HG03066 (cell line): Measurements from ENCODE around the gene FBXO38.
A peak's percentile ranks its signal among the peaks of the same experiment; 100 is the strongest.

Source experiments
- ATAC-seq: cut with Tn5 transposase; IDR thresholded peaks from one replicate; pipeline ENCODE4 v1.9.1; 2021; ENCODE audit warnings: low read depth; ENCODE audit not compliant: unreplicated experiment

The FBXO38 gene

DNA sequence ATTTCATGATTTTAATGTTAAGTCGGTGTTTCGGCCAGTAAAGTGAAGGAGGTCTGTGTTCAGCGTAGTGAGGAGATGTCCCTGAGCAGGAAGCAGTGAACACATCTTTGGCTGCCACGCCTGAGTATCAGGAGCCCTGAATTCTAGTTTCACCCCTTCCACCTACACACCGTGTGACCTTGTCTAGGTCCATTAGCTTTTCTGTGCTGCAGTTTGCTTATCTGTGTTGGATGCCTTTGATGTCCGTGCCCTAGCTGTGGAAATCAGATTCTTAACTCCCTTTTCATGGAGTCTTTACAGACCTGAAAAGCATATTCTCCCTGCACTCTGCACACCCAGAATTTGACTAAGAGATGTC, 601 bp downstream of the FBXO38 start:
- peak; percentile 27 for ATAC-seq

DNA sequence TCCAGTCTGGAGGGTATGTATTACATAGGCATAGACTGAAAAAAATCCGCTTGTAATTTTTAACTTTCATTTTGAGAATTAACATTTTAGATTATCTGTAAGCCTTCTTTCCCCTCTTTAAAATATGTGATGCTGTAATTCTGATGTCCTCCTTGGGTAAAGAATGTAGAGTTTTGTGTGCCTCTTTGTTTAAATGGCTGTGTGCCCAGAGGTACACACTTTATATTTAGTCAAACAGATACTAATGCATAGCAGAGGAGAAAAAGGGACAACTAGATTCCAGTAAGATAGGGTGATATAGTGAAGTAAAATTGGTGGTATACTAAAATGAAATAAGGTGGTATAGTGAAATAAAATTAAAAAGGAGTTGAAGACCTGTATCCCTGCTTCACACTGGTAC, 1.3 kb downstream of the FBXO38 start:
- no peak for ATAC-seq

DNA sequence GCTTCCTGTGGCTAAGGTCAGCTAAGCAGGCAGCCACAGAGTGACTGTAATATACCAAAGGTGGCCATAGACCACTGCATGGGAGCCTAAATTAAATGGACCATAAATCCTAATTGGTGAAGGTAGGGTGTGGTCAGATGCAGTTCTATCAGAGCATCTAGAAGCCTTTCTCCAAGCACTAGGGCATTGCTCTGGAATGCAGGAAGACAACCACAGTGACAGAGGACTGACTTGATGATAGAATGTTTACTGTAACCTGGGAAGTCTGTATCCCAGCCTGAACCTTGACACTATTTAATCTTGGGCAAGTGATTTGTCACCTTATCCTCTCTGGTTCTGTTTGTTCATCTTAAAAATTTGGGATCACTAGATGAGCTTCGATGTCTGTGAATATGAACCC, 2.3 kb downstream of the FBXO38 start:
- ATAC-seq: no peak

DNA sequence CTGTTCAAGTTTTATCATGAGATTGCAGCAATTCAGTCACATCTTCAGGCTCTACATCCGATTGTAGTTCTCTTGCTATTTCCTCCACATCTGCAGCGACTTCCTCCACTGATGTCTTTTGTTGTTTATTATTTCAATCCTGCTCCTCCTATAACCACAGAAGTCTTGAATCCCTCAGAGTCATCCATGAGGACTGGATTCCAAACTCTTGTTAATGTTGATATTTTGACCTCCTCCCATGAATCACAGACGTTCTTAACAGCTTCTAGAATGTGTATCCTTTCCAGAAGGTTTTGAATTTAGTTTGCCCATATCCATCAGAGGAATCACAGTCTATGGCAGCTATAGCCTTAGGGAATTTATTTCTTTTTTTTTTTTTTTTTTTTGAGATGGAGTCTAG, 3.6 kb downstream of the FBXO38 start:
- ATAC-seq: no peak

DNA sequence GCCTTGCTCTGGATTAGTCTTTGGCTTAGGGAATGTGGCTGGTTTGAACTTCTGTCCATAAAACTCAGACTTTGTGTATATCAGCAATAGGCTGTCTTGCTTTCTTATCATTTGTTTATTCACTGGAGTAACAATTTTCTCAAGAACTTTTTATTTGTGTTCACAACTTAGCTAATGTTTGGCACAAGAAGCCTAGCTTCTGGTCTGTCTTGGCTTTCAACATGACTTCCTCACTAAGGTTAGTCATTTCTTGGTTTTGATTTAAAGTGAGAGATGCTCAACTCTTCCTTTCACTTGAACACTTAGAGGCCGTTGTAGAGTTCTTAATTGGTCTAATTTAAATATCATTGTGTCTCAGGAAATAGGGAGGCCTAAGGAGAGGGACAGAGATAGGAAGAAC, 4.9 kb downstream of the FBXO38 start:
- no peak for ATAC-seq

DNA sequence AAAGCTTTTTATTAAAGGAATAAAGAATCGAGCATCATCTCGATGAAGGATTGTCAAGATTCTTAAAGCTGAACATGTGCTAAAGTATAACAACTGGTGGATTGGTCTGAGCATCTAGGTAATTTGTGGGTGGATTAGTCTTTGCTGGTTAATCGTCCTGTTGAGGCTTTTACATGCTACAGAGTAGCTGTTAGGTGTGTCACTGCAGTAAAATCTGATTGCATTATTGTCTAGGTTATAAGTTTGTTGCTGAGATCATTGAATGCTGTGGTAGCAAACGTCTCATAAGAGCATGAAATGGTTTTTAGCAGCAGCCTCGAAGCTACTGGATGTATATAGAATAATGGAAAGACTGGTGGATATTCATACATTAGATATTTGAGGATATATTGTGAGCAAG, 7.2 kb downstream of the FBXO38 start:
- no peak for ATAC-seq

DNA sequence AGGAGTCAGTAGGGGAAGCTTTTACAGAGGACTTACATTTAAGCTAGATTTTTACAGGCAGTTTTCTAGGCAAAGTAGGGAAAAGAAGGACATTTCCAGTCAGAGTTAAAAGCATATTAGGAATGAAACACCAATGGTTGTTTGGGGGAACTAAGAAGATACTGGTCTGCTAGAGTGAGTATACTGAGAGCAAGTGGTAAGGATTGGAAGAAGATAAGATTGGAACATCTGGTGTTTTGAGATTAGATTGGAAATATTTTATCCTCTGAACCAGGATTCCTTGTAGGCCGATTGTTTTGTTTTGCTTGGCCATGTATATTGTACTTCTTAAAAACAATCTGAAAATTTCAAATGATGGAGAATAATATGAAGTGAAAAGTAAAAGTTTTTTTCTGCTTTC, 7.7 kb downstream of the FBXO38 start:
- ATAC-seq: no peak

DNA sequence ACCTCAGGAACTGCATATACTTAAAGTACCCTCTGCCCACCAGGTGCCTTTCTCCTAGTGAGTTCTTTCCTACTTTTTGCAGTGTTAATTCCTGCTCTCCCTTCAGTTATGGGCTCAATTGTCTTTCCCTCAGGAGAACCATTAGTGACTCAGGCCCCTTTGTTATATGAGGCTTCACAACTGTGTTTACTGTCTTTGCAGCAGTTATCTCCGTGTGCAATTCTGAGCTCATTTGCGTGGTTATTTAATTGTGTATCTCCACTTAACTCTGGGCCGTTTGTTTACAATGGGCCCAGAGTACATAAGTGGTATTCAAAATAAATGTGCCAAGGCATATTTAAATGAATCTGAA, 9.6 kb downstream of the FBXO38 start:
- ATAC-seq: no peak

DNA sequence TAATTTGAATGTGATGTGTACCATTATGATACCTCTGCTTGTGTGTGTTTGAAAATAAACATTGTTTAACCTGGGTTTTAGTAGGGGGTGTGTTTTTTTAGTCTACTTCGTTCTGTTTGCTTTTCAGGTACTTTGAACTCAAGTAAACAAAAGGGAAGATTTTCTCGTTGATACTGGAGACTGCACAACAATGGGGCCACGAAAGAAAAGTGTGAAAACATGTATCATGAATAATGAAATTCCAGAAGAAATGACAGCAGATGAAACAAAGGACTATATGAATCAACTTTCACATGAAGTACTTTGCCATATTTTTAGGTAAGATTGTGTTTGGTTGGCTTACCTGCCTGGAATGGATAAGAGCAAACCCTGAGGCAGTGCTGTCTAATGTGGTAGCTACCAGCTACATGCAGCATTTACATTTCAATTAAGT, 10.8 kb downstream of the FBXO38 start:
- no peak for ATAC-seq

DNA sequence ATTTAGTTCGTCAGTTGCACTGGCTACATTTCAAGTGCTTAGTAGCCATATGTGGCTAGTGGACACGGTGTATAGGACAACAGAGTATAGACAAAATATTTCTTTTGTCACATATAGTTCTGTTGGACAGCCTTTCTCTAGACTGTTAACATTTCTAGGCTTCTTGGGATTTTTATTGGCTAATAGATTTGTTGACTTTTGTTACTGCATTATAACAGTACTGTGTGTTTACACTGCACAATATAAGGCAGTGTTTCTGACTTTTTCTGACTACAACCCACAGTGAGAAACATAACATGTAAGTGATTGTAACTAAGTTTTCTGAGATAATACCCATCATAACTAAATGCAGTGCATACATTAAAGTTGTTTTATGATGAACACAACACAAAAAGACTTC, 11.3 kb downstream of the FBXO38 start:
- ATAC-seq: no peak

DNA sequence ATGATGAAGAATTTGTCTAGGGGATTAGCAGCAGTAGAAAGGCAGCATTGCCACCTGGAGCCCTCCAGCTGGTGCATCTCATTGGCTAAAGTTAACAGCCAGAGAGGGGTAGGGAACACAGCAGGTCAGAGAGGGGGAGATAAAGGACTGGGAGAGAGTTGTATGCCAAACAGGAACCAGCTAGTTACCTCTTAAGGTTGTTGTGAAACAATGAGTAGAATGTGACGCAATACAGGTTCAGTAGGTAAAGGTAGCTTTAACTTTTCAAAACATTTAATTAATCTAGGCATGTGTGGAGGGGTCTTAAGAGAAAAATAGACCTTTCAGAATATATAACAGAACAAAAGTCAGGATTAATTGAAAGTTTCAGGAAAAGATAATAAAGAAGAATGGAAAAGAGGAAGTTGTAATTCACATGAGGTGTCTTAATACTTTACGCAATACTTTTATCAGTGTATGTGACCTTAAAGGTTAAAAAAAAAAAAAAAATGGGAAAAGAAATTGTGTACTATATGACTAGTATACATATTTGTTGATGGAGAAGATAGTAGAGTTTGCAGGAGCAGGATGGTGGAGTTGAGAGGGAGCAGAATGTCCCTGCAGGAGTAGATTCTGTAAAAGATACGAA, 14.3 kb downstream of the FBXO38 start:
- ATAC-seq: no peak

DNA sequence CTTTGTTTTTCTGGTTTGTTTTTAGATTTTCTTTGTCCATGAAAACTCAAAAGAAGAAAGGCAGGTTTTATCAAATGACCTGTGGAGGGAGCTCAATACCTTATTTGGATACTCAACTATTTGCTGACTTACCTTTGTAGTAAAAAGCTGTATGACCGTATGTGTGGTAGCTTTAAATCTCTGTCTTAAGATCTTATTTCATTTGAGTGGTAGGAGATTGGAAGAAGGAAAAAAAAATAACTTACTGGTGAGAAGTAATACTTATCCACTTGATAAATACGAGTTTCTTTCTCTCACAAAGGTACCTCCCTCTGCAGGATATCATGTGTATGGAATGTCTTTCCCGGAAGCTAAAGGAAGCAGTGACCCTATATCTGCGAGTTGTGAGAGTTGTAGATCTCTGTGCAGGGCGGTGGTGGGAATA, 15.0 kb downstream of the FBXO38 start:
- no peak for ATAC-seq

DNA sequence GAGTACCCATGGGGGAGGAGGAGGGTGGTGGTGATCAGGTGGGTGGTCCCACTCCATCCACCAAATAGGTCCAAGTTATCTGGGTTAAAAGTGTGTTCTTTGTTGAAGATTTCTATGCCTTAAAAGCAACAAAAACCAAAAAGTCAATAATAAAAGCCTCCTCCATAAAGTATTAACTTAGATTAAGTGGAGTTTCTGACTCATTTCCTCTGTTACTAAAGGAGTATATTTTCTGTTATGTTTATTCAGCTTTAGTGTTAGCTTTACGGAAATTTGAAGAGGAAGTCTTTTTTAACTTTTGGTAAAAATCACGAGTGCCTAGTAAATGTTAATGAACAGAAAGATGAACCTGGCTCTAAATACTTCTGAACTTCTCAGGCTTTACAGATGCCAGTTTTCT, 17.8 kb downstream of the FBXO38 start:
- ATAC-seq: no peak

DNA sequence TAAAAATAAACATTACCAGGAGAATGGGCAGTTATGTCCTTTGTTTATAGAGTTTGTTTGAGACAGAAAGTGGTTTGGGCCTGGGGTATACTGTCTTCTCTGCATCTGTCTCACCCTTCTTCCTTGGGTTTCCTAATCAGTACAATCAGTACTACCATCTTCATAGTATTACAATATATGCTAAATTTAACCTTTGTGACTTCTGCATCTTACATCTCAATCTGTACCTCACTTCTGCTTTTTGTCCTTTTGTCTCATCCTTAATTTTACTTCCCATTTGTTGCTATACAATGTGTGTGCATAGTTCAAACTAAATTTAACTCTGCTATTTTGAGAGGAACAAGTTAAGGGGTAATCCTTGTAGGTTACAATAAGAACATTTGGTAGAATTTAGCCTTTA, 19.6 kb downstream of the FBXO38 start:
- ATAC-seq: peak; percentile 46

DNA sequence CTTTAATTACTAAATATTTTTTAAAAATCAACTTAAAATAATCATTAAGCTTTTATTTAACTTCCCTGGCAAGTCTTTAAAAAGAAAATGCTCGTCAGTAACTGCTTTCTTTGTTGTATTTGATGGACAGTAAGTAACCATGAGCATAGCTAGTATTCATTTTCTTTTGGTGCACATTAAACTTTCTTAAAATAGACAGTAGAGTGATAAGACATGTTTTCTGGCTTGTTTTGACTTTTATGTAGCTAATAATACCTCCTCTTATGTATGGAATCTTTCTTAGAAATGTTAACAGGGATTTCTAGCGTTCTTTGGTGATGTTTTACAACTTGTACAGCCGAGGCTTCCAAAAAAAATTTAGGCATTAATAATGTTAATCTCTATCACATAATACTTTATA, 22.6 kb downstream of the FBXO38 start:
- ATAC-seq: no peak

DNA sequence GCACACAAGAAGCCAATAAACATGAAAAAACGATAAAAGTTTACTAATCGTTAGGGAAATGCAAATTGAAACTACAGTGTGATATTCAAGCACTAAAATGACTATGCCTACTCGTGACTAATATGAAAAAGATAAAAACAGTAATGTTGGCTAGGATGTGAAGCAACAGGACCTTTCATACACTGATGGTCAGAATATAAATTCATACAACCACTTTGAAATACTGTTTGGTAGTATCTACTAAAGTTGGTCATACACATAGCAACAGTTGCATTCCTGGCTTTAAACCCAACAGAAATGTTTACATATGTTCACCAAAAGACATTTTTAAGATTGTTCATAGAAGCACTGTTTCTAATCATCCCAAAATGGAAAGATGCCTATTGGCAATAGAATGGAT, 24.3 kb downstream of the FBXO38 start:
- ATAC-seq: no peak

DNA sequence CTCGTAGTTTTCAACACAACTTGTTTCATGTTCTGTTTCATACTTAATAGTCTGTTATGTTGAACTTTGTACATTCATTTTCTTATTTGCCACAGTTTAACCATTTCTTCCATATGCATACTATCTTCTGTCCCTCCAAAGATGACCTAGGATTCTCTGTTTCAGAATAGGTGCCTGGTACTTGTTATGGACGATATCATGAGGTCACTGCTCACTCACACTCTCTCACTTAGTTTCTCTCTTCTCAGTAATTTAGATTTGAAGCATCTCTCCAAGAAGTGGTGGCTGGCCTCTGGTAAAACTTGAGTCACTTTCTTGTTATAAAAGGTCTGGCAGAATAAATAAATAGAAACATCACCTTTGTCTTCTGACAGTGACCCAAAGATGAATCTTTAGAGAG, 28.4 kb downstream of the FBXO38 start:
- ATAC-seq: no peak

DNA sequence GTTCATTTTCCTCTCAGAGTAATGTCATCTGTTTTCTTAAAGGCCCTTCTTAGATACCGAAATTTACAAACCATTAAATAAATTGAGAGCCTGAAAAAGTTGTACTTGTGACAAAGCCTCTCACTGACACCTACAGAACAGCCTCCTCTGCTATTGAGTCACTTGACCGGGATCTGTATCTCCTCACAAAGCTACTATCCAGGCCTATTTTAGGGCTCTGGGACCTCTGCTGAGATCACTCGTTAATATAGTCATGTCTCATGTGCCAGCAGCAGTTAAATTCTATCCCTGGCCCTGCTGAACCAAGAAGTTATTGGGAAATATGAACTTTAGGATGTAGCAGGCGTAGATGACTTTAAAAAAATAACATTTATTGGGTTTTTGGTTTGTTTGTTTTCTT, 31.1 kb downstream of the FBXO38 start:
- no peak for ATAC-seq

DNA sequence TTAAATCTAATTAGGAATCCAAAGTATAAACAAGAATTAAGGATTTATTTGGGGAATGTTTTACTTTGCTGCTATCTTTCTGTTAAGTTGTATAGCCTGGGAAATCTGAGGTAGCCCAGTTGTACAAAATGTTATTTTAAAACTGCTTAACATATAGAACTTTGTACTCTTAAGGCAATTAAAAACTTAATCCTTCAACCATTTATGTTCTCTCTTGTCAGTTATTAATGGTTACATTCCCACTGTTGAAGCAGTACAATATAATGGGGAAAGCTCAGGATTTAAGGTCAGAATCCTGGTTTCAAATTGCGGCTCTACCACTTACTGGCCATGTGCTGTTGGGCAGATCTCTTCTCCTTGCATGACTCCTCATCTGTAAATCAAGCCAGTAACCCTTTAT, 32.7 kb downstream of the FBXO38 start:
- ATAC-seq: no peak

DNA sequence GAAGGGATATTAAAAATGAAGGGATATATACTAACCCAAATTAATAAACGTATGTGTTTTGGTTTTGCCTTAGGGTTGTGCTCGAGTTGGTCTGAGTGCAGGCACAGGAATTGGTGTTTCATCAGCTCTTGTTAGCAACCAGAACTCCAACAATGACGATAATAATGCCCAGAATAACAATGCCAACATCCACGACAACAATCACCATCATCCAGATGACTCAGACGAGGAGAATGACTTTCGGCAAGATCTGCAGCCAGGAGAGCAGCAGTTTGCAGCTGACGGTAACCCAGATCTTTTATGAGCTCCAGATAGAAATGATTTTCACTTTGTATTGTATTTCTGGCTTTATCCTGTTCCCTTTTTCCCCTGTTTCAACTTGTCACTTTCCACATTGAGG, 33.2 kb downstream of the FBXO38 start:
- no peak for ATAC-seq

DNA sequence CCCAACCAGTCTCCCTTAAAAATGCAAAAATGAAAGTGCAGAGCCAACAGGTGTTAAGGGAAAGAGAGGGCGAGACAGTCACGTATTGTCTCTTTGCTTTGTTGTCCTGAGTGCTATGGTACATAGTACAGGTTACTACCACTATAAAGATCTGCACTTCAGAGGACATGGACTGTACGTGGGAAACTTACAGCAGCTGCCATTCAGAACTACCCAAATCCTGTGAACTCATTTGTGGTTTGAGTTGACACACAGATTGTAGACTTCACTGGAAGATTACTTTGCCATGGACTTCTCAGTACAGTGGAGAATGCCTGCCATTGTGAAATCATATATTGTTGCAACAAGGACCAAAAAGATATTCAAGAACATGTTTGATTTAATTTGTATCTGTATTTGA, 34.8 kb downstream of the FBXO38 start:
- no peak for ATAC-seq

DNA sequence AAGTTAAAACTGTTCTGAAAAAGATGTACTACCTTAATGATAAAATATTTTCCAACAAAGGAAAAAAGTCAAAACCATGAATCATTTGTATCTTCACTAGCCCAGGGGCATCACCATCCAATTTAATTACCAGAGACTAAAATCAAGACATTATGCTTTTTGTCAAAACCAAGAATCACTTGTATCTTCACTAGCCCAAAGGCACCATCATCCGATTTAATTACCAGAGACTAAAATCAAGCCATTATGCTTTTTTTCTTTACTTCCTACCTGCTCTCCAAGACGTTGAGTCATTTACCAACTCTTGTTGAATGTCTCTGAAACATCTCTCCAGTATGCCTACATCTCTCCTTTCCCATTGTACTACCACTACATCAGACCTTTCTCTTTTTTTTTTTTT, 37.9 kb downstream of the FBXO38 start:
- no peak for ATAC-seq

DNA sequence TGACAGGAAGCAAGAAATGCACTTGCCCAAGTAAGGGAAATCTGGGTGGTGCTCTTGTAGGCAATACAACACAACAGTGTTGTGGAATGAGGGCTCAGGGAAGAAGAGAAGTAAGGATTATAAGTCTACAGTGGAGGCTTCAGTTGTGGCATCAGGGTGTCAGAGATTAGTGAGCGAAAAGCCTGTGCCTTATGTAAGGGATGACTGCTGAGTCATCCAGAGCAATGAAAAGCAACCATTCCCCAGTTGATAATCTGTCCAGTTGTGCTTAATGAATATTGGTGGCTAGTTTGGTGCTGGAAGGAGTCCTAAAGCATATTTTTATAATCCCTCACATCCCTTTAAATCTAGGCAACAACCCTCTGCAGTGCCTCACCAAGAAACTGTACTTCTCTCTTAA, 42.0 kb downstream of the FBXO38 start:
- ATAC-seq: no peak
